SK-N-MC (cell line): ENCODE data around the gene C1orf53.

Experiments used
- EZH2 ChIP-seq: fragments of 200-600 bp; sonication (generic); IDR thresholded peaks from one replicate; pipeline ENCODE4 v1.6.1; 2017; ENCODE audit warnings: antibody characterized with exemption
- FOXP2 ChIP-seq: optimal IDR thresholded peaks from 2 replicates; pipeline ENCODE3; 2011; ENCODE audit warnings: mild to moderate bottlenecking, moderate library complexity; ENCODE audit not compliant: insufficient read depth; ENCODE audit errors: extremely low read length, control extremely low read depth
- POLR2AphosphoS5 ChIP-seq: IDR thresholded peaks from 2 replicates; pipeline ENCODE4 v1.6.1; 2012; ENCODE audit warnings: mild to moderate bottlenecking, low read depth, low read length, borderline replicate concordance

DNA sequence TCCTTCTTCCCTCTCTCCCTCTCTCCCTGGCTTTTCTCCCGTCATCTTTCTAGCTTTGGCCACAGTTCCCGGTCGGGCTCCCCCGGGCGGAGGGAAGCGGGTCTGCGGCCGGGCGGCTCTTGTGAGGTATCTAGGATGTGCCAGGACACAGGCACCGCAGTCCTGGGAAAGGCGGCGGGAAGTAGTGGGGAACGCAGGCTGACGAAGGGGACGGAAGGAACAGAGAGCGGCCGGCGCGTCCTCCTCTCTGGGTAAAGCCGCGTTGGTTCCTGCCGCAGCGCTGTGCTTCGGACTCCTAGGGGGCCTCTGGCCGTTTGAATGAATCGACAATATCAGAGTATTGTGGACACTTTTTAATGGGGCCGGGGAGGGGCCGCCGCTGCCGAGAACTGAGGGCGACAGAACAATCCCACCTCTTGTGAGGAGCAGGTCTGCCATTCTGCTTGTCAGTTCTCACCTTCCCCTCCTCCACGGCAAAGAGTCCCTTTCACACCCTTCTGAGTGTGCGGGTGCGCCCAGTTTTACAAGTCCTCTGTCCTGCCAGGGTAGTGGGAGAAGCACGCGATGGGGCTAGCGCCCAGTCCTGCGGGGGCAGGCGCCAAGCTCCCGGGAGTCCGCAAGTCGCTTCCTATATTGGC is 13.6 kb downstream of the C1orf53 start:
- TF ChIP-seq POLR2AphosphoS5 (no peak), EZH2 (no peak), FOXP2 (no peak)
